Mesendoderm (in vitro differentiated cells): ENCODE results near the gene COPS8.

Experiments
- DNase-seq: peaks from one replicate; pipeline ENCODE4 v3.0.0; 2013
- H2AK5ac ChIP-seq: 2 replicates; pipeline ENCODE4 v1.6.1; 2013; ENCODE audit warnings: low read length, inconsistent platforms
- H2BK120ac ChIP-seq: 2 replicates; pipeline ENCODE4 v1.6.1; 2013; ENCODE audit warnings: low read depth, mild to moderate bottlenecking, low read length, moderate library complexity, mixed read lengths
- H2BK15ac ChIP-seq: replicated peaks from 2 replicates; pipeline ENCODE4 v1.6.1; 2013; ENCODE audit warnings: low read depth, mild to moderate bottlenecking, moderate library complexity
- H2BK5ac ChIP-seq: 2 replicates; pipeline ENCODE4 v1.6.1; 2013; ENCODE audit warnings: low read length, inconsistent platforms
- H3K18ac ChIP-seq: 2 replicates; pipeline ENCODE4 v1.6.1; 2013; ENCODE audit warnings: mild to moderate bottlenecking, low read length, mixed read lengths
- H3K23ac ChIP-seq: one replicate; pipeline ENCODE4 v1.6.1; 2013; ENCODE audit warnings: low read length
- H3K27ac ChIP-seq: 2 replicates; pipeline ENCODE4 v1.5.1; 2013; ENCODE audit warnings: low read depth, mild to moderate bottlenecking, inconsistent platforms, low read length, moderate library complexity
- H3K27me3 ChIP-seq: 2 replicates; pipeline ENCODE4 v1.6.1; 2013; ENCODE audit warnings: low read length, control low read depth, mild to moderate bottlenecking, inconsistent platforms; ENCODE audit not compliant: insufficient read depth, poor library complexity
- H3K36me3 ChIP-seq: 2 replicates; pipeline ENCODE4 v1.6.1; 2013; ENCODE audit warnings: low read length, inconsistent platforms; ENCODE audit not compliant: control insufficient read depth, insufficient read depth
- H3K4ac ChIP-seq: one replicate; pipeline ENCODE4 v1.6.1; 2013; ENCODE audit warnings: low read depth, mild to moderate bottlenecking, low read length, moderate library complexity
- H3K4me1 ChIP-seq: 2 replicates; pipeline ENCODE4 v1.6.1; 2013; ENCODE audit warnings: low read depth, low read length, inconsistent platforms; ENCODE audit not compliant: control insufficient read depth
- H3K4me2 ChIP-seq: 2 replicates; pipeline ENCODE4 v1.6.1; 2013; ENCODE audit warnings: low read length
- H3K4me3 ChIP-seq: 2 replicates; pipeline ENCODE4 v1.5.1; 2013; ENCODE audit warnings: mild to moderate bottlenecking, low read length
- H3K56ac ChIP-seq: one replicate; pipeline ENCODE4 v1.6.1; 2013; ENCODE audit warnings: low read length
- H3K79me1 ChIP-seq: 2 replicates; pipeline ENCODE4 v1.6.1; 2013; ENCODE audit warnings: low read length, inconsistent platforms
- H3K79me2 ChIP-seq: 2 replicates; pipeline ENCODE4 v1.6.1; 2013; ENCODE audit warnings: mild to moderate bottlenecking, low read length; ENCODE audit not compliant: control insufficient read depth, insufficient read depth
- H3K9ac ChIP-seq: 2 replicates; pipeline ENCODE4 v1.6.1; 2013; ENCODE audit warnings: low read length, inconsistent platforms
- H4K5ac ChIP-seq: one replicate; pipeline ENCODE4 v1.6.1; 2013; ENCODE audit warnings: low read length
- H4K8ac ChIP-seq: one replicate; pipeline ENCODE4 v1.6.1; 2013; ENCODE audit warnings: low read depth, mild to moderate bottlenecking, control low read depth, low read length, moderate library complexity
- WGBS: extraction: QIAGEN DNeasy Blood & Tissue Kit; methylation state at CpG from one replicate; pipeline ENCODE4 v1.1.7; 2013; ENCODE audit warnings: low lambda C conversion rate, missing lambda C conversion rate; ENCODE audit not compliant: insufficient coverage; ENCODE audit errors: extremely low coverage; 5-methylcytosine and 5-hydroxymethylcytosine counted together

Gene COPS8

DNA sequence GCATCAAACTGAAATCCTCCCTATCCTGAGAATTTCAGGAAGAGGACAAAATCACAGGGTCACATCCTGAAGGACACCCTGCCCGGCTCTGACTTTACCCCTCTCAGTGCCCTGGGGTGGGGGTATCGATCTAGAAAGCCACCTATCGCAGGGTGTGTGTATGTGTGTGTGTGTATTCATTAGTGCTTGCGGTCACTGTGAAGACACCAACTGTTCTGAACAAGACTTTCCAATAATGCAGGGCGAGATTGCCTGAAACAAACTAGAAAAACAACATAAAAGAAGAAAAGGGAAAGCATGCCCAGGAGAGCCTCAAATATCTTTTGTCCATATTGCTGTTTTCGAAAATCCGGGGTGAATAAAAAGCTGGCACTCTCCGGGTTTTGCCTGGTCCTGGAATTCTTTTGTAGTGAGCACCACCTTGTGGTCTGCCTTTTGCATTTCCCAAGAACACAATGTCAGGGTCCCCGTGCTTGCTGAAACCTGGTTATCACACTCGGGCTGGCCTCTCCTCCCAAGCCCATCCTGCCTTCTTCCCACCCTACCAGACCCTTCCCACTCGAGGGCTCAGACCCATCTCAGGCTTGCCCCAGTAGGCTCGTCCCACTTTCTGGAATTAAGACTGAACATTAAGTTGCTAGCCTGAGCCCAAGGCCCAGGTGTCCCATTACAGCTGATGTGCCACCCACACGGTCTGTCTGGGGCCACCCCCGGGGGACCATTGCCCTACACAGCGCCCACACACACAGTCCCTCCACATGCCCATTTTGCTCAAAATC is 25.0 kb upstream of the COPS8 start:
- no peak overlapping the region for H3K23ac ChIP-seq
- H3K27me3 ChIP-seq, result no peaks in the 10 kb centered on the region
- no peak overlapping the region for H3K9ac ChIP-seq
- no CpG with 5 or more reads among the region's 15 CpGs for WGBS
- no peak overlapping the region for H3K18ac ChIP-seq
- H4K5ac ChIP-seq, result no peak overlapping the region
- H3K27ac ChIP-seq, result no peak overlapping the region
- peaks cover 2% of the 10 kb centered on the region for H3K4me1 ChIP-seq
- no peak overlapping the region for H2BK15ac ChIP-seq
- H4K8ac ChIP-seq, result no peak overlapping the region
- H2BK120ac ChIP-seq, result no peak overlapping the region
- H3K79me1 ChIP-seq, result no peaks in the 10 kb centered on the region
- H3K4me2 ChIP-seq, result no peak overlapping the region
- H2AK5ac ChIP-seq, result no peak overlapping the region
- no peak overlapping the region for H3K4me3 ChIP-seq
- H3K36me3 ChIP-seq, result no peaks in the 10 kb centered on the region
- peak; percentile 81 for DNase-seq
- peak overlapping the region; percentile 36 for H3K56ac ChIP-seq
- no peak overlapping the region for H2BK5ac ChIP-seq
- H3K79me2 ChIP-seq, result no peaks in the 10 kb centered on the region
- no peak overlapping the region for H3K4ac ChIP-seq

DNA sequence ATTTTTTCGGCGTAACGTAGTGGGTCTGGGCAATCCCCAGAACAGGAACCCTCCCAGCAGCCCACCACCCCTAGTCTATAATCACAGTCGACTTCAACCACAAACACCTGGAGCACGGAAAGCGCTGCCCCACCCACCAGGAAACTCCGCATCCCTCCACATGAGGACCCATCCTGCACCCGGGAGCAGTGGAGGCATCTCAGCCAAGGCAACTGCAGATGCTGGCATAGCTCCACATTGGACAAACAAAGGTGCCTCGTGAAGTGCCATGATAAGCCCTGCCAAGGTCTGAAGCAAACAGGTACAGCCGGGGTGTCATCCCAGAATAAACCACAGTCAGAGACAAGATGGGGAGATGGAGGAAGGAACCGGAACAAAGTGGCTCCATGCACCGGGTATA is 24.3 kb upstream of the COPS8 start:
- Histone ChIP-seq H3K36me3 (no peaks in the 10 kb centered on the region), H2BK5ac (no peak overlapping the region), H3K9ac (no peak overlapping the region), H3K4me3 (no peak overlapping the region), H4K5ac (no peak overlapping the region), H3K23ac (no peak overlapping the region), H3K56ac (no peak overlapping the region), H3K79me1 (no peaks in the 10 kb centered on the region), H2AK5ac (no peak overlapping the region), H3K18ac (no peak overlapping the region), H3K4me2 (no peak overlapping the region), H3K79me2 (no peaks in the 10 kb centered on the region), H3K4me1 (peaks cover 2% of the 10 kb centered on the region), H2BK15ac (no peak overlapping the region), H3K4ac (no peak overlapping the region), H4K8ac (no peak overlapping the region), H2BK120ac (no peak overlapping the region), H3K27ac (no peak overlapping the region), H3K27me3 (no peaks in the 10 kb centered on the region)
- DNase-seq, result no peak
- no CpG with 5 or more reads among the region's 12 CpGs for WGBS

DNA sequence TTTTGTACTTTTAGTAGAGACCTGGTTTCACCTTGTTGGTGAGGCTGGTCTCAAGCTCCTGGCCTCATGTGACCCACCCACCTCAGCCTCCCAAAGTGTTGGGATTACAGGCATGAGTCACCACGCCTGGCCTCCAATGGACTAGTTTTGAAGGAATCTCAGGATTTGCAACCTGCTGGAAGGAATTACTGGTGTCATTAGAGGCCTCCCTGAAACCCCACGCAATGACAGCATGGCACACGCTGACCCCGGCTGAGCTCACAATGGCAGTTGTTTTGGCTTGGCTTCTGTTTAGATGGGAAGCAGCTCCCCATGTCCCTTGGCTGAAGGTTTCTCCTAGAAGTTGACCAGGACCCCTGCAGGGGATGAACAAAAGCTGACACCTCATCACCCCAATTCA is 23.1 kb upstream of the COPS8 start:
- Histone ChIP-seq H3K27me3 (no peaks in the 10 kb centered on the region), H4K8ac (no peak overlapping the region), H3K4me3 (no peak overlapping the region), H2BK15ac (no peak overlapping the region), H3K4ac (no peak overlapping the region), H2BK120ac (no peak overlapping the region), H3K79me2 (no peaks in the 10 kb centered on the region), H3K18ac (no peak overlapping the region), H4K5ac (no peak overlapping the region), H3K9ac (no peak overlapping the region), H3K4me1 (peaks cover 2% of the 10 kb centered on the region), H3K23ac (no peak overlapping the region), H2AK5ac (no peak overlapping the region), H3K79me1 (no peaks in the 10 kb centered on the region), H3K4me2 (no peak overlapping the region), H3K27ac (no peak overlapping the region), H3K36me3 (no peaks in the 10 kb centered on the region), H3K56ac (peak overlapping the region; percentile 15), H2BK5ac (no peak overlapping the region)
- WGBS, result no CpG with 5 or more reads among the region's 4 CpGs
- peak; percentile 84 for DNase-seq

DNA sequence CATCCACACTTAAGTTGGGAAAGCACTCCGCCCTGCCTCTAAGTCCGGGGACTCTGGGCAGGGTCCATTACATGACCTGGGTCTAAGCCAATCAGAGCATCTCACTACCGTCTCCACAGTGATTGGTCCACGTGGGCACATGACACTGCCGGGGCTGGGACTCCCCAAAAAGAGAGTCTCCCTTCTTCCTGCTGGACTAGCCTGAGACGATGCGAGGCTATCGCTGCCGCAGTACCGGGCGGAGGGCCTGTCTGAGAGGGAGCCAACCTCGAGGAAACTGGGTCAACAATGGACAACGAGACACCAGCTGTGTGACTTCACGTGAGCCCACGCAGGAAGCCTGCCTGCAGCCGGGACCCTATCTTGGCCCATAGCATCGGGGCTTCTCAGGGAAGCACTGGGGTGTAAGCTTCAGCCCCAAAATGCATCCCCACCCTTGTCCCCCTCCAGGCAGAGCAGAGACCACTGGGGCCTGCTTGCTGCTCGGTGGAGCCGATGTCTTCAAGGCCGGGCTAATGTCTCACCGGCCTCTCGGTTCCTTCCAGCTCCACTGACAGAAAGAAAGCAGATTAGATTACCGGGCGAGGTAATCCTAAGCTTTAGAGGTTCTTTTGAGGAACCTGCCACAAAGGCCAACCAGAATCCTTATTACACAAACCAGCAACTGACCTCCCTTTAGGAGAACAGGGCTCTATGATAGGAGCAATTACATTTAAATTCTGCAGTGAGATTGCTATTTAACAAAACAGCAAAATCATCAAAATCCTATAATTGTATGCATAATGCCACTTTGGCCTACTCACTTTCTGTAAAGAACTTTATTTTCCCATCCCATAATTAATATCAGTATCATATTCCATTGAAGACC is 21.3 kb upstream of the COPS8 start:
- H3K4me2 ChIP-seq, result no peak overlapping the region

DNA sequence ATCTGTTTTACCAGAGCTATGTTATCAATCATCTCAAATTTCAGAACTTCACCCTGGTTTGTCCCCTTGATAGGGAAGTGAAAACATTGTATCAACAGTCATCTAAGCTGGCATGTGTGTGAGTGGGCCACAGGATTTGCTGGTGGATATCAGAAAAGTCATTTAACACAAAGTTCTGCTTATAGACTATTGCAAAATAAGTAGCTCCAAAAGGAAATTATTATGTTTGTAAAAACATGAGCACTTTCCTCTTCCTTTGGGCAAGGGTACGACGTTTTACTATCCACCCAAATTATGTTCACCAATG is 20.7 kb upstream of the COPS8 start:
- Histone ChIP-seq H3K56ac (no peak overlapping the region), H3K36me3 (no peaks in the 10 kb centered on the region), H2BK120ac (no peak overlapping the region), H3K23ac (no peak overlapping the region), H3K18ac (no peak overlapping the region), H3K4me3 (no peak overlapping the region), H3K79me1 (no peaks in the 10 kb centered on the region), H3K4me1 (peaks cover 2% of the 10 kb centered on the region), H2BK15ac (no peak overlapping the region), H4K5ac (no peak overlapping the region), H2BK5ac (no peak overlapping the region), H3K79me2 (no peaks in the 10 kb centered on the region), H3K4me2 (no peak overlapping the region), H3K4ac (no peak overlapping the region), H3K9ac (no peak overlapping the region), H4K8ac (no peak overlapping the region), H2AK5ac (no peak overlapping the region), H3K27me3 (no peaks in the 10 kb centered on the region), H3K27ac (no peak overlapping the region)
- no peak for DNase-seq
- no CpG with 5 or more reads among the region's 2 CpGs for WGBS

More for the DNA sequence above, 21.3 kb upstream of the COPS8 start:
- H2BK120ac ChIP-seq, result no peak overlapping the region
- H3K9ac ChIP-seq, result no peak overlapping the region
- no peaks in the 10 kb centered on the region for H3K36me3 ChIP-seq
- no CpG with 5 or more reads among the region's 24 CpGs for WGBS
- H3K4ac ChIP-seq, result no peak overlapping the region
- H2AK5ac ChIP-seq, result no peak overlapping the region
- H3K79me2 ChIP-seq, result no peaks in the 10 kb centered on the region
- no peak overlapping the region for H3K18ac ChIP-seq
- no peak overlapping the region for H3K27ac ChIP-seq
- no peak overlapping the region for H4K5ac ChIP-seq
- no peaks in the 10 kb centered on the region for H3K27me3 ChIP-seq
- no peak overlapping the region for H4K8ac ChIP-seq
- peaks cover 2% of the 10 kb centered on the region for H3K4me1 ChIP-seq
- no peaks in the 10 kb centered on the region for H3K79me1 ChIP-seq
- no peak overlapping the region for H3K23ac ChIP-seq
- DNase-seq, result no peak
- no peak overlapping the region for H3K56ac ChIP-seq
- H2BK5ac ChIP-seq, result no peak overlapping the region
- H3K4me3 ChIP-seq, result no peak overlapping the region
- H2BK15ac ChIP-seq, result no peak overlapping the region
